Nephron progenitor cell (in vitro differentiated cells): ENCODE results near the gene RNMT.
A peak's percentile ranks its signal among the peaks of the same experiment; 100 is the strongest.

Experiments used
- DNase-seq: peaks from one replicate; pipeline ENCODE4 v3.0.0; 2021
- H3K27ac Mint-ChIP-seq: 2 replicates; pipeline ENCODE4 v1.8.0; 2021; ENCODE audit warnings: mild to moderate bottlenecking, moderate library complexity, mixed read lengths
- H3K27me3 Mint-ChIP-seq: 2 replicates; pipeline ENCODE4 v1.8.0; 2021; ENCODE audit warnings: mild to moderate bottlenecking, low read depth, mixed read lengths; ENCODE audit not compliant: poor library complexity
- H3K36me3 Mint-ChIP-seq: 2 replicates; pipeline ENCODE4 v1.8.0; 2021; ENCODE audit warnings: low read depth, mixed read lengths
- H3K4me1 Mint-ChIP-seq: 2 replicates; pipeline ENCODE4 v1.8.0; 2021; ENCODE audit warnings: mixed read lengths
- H3K4me3 Mint-ChIP-seq: 2 replicates; pipeline ENCODE4 v1.8.0; 2021; ENCODE audit warnings: mild to moderate bottlenecking, moderate library complexity, mixed read lengths
- H3K9me3 Mint-ChIP-seq: 2 replicates; pipeline ENCODE4 v1.8.0; 2021; ENCODE audit warnings: mild to moderate bottlenecking, moderate library complexity, mixed read lengths
- CTCF ChIP-seq: fragments of 200-600 bp; sonication (generic); IDR thresholded peaks from 2 replicates; pipeline ENCODE4 v1.5.0; 2021; ENCODE audit warnings: antibody characterized with exemption

Gene RNMT

GRCh38 chr18:13756671-13757070 lies 30.2 kb downstream of the RNMT start:
- H3K9me3 Mint-ChIP-seq: peaks cover 12% of the 10 kb centered on the region
- peaks cover 88% of the 10 kb centered on the region for H3K36me3 Mint-ChIP-seq
- no peak for TF ChIP-seq CTCF
- DNase-seq: no peak
- no peaks in the 10 kb centered on the region for H3K4me1 Mint-ChIP-seq
- no peak overlapping the region for H3K4me3 Mint-ChIP-seq
- H3K27me3 Mint-ChIP-seq: no peaks in the 10 kb centered on the region
- H3K27ac Mint-ChIP-seq: no peak overlapping the region

GRCh38 chr18:13758622-13759021 lies 32.1 kb downstream of the RNMT start:
- DNase-seq: no peak
- Mint-ChIP-seq H3K4me1 (no peaks in the 10 kb centered on the region), H3K36me3 (peaks cover 91% of the 10 kb centered on the region), H3K27me3 (no peaks in the 10 kb centered on the region), H3K9me3 (peaks cover 21% of the 10 kb centered on the region), H3K27ac (no peak overlapping the region), H3K4me3 (no peak overlapping the region)
- TF ChIP-seq CTCF: no peak

GRCh38 chr18:13760047-13760446 lies 33.6 kb downstream of the RNMT start:
- no peak overlapping the region for H3K27ac Mint-ChIP-seq
- TF ChIP-seq CTCF: no peak
- H3K9me3 Mint-ChIP-seq: peaks cover 35% of the 10 kb centered on the region
- peaks cover 3% of the 10 kb centered on the region for H3K27me3 Mint-ChIP-seq
- H3K36me3 Mint-ChIP-seq: peaks cover 94% of the 10 kb centered on the region
- no peaks in the 10 kb centered on the region for H3K4me1 Mint-ChIP-seq
- H3K4me3 Mint-ChIP-seq: no peak overlapping the region
- no peak for DNase-seq

GRCh38 chr18:13762690-13763439 lies 36.4 kb downstream of the RNMT start:
- Mint-ChIP-seq H3K27ac (peak overlapping the region; percentile 70), H3K36me3 (peaks cover 82% of the 10 kb centered on the region), H3K27me3 (peaks cover 3% of the 10 kb centered on the region), H3K9me3 (peaks cover 53% of the 10 kb centered on the region), H3K4me1 (no peaks in the 10 kb centered on the region), H3K4me3 (no peak overlapping the region)
- no peak for DNase-seq
- no peak for TF ChIP-seq CTCF

- Mint-ChIP-seq H3K27ac (no peak overlapping the region), H3K36me3 (no peaks in the 10 kb centered on the region), H3K9me3 (peaks cover 18% of the 10 kb centered on the region), H3K4me1 (no peaks in the 10 kb centered on the region), H3K4me3 (no peak overlapping the region), H3K27me3 (peaks cover 2% of the 10 kb centered on the region)
- TF ChIP-seq CTCF: no peak
- no peak for DNase-seq
Measured at GRCh38 chr18:13775058-13775457, 48.6 kb downstream of the RNMT start.

GRCh38 chr18:13791181-13791580 lies 64.7 kb downstream of the RNMT start:
- Mint-ChIP-seq H3K27ac (peak overlapping the region; percentile 77), H3K27me3 (peaks cover 15% of the 10 kb centered on the region), H3K36me3 (no peaks in the 10 kb centered on the region), H3K4me3 (no peak overlapping the region), H3K9me3 (no peaks in the 10 kb centered on the region), H3K4me1 (peaks cover 7% of the 10 kb centered on the region)
- no peak for DNase-seq
- TF ChIP-seq CTCF: no peak
